NCI-H82 (cell line): ENCODE data around the gene HOXD4.
A peak's percentile ranks its signal among the peaks of the same experiment; 100 is the strongest.

Experiments
- DNase-seq: peaks from one replicate; lab custom pipeline; 2025; lab: John Stamatoyannopoulos, UW

The HOXD4 gene

DNA sequence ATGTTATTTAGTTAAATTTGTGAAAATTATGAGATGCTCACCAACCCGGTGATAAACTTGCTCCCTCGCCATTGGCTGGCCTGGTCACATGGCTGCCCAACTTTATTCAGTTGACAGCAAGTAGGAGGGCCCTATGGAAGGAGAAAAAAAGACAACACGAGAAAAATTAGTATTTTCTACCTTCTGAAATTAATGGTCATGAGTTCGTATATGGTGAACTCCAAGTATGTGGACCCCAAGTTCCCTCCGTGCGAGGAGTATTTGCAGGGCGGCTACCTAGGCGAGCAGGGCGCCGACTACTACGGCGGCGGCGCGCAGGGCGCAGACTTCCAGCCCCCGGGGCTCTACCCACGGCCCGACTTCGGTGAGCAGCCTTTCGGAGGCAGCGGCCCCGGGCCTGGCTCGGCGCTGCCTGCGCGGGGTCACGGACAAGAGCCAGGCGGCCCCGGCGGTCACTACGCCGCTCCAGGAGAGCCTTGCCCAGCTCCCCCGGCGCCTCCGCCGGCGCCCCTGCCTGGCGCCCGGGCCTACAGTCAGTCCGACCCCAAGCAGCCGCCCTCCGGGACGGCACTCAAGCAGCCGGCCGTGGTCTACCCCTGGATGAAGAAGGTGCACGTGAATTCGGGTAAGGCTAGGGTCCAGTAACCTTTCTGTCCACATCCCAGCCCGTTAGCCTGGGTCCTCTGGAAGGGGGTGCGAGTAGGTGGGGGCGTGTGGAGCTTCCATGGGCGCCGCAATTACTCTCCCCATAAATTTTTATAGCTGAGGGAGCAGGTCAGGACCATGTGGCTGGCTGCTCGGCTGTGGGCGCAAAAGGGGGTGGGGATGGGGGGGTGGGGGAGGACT, at the start of gene HOXD4:
Gene HOXD4, plus strand, starts transcription at position 109 of the 846 bp plus-strand sequence. Its CDS starts 84 bp downstream, at position 193.
- no peak for DNase-seq

DNA sequence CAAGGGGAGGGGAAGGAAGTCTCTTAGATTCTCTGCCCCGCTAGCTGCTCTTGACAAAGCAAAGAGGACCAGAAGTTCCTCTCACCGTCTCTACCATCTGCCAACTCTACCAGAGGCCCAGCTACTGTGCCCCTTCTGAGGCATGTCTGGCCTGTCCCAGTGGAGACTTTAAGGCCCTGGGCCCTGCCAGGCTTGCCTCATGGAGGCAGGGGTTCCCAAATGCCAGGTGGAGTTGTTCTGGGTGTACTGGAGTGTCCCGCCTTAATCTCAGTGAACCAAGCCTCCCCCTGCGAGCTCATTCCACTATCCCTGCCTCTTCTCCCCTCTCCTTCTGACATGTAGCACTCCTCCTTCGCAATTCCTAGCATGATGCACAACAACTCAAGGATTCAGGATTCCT, 49.5 kb upstream of the HOXD4 start:
- DNase-seq, result no peak

DNA sequence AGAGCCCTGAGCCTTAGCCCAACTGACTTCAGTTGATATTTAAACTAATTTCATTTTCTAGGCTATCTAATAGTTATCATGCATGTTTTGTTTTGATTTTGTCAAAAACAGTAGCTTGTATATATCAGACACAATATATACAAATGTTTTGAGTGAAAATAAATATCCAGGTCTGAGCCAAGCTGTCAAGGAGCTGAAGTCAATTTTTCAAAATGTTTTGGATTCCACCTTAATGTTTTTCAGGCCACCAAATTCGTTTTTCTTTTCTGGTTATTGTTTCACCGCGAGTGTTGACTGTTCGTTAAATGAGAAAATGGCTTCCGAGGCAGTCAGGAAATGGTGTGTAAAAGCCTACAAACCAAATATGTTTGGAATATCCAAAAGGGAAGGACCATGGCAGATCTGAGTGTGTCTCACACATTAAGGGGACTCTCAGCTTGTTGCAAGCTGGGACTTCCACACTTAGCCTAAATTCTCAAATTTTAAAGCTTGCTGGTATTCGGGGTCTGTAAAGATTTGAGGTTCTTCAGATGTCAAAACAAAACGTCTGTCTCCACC, 49.0 kb upstream of the HOXD4 start:
- no peak for DNase-seq

DNA sequence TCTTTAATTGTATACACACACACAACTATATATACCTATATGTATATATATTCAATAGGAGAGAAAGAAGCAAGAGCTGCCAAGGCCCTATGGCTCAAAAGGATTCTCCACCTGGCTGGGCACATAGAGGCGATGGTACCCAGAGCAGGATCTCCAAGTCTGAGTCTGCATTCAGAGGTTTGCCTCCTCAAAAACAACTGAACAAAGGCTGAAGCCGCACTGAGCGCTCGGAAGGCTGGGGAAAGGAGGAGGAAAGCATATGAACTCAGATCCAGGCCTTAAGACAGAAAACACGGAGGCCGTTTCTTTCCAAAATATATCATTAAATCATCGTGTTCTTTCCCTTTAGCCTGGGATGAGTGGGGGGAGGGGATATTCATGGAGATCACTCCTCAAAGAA, 48.2 kb upstream of the HOXD4 start:
- no peak for DNase-seq

DNA sequence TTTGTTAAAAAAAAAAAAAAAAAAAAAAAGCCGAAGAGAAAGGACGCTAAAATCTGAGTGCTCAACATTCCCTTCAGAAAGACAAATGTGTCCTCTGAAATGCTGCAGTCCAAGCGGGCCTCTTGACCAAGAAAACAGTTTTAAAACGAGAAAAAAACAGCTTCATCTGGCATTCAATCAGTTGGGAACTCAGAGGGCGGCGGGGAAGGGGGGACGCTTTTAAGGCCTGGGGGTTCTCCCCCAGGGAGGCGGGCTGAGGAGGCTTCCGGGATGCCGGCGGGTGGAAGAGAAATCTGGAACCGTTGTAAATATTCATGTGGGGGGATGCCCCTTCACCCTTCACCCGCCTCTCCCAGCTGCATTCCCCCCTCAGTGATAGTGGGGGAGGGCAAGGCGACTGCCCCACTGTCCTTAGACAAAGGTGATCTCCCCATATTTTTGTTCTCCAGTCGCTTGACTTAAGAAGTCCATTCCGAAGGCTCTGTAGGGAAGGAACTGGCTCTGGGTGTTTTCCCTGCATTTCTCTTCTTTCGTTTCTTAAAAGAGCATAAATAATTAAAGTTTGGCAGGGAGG, 47.5 kb upstream of the HOXD4 start:
- DNase-seq, result no peak

DNA sequence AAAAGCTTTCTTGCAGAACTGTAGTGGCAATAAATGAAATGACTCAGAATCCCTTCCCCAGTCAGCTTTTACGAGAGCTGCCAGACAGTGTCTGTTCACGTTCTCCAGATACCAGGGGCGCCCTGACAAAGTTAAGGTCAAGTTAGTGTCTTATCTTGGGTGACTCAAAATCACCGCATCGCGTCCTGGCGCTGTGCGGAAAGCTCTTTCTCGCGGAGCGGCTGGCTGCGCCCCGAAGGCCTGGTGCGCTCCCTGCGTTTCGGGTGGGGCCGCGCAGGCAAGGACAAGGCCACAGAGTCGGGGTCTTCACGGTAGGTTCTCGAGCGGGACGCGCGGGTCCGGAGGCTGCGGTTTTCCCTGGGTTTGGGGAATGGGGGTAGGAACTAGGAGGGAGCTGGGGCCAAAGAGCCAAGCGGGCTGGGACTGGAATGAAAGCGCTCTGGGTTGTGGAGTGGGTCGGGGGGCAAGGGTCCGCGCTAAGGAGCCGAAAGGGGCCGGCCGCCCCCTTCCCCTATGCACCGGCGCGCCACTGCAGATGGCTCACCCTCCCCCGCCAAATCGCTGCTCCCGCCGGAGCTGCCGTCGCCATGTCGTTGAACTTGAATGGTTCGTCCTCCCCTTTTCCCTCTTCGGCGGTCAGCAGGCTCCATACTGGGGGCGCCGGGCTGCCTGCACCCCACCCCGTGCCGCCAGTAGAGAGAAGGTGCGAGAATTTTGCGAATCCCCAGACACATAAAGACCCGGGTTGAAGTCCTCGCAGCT, 46.9 kb upstream of the HOXD4 start:
- peak; percentile 47 for DNase-seq

DNA sequence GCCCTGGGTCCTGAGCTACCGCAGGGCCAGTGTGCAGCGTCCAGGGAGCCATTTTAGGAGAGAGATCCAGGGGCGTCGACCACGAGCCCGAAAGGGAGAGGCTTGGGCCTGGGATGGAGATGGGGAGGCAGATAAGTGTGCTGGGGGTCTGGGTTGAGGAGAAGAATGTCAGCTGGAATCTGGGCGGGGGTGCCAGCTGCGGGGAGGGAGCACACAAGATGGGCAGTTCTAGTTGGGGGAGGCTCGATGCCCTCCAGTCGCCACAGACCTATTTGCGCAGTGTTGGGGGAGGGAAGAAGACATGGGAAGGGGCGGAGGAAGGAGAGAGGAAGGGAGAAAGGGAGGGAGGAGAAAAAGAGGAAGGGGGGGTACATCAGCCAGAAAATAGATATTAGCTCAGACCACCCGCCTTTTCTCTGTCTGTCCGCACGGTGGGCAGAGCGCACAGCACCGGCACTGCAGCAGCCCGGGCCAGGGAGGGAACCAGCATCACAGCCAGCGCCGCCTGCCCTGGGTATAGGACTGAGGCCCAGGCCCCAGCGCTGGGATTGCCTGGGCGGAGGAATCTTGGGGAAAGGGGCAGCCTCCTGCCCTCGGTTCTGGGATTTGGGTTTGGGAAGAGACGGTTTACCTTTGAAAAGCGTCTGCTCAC, 46.1 kb upstream of the HOXD4 start:
- no peak for DNase-seq

DNA sequence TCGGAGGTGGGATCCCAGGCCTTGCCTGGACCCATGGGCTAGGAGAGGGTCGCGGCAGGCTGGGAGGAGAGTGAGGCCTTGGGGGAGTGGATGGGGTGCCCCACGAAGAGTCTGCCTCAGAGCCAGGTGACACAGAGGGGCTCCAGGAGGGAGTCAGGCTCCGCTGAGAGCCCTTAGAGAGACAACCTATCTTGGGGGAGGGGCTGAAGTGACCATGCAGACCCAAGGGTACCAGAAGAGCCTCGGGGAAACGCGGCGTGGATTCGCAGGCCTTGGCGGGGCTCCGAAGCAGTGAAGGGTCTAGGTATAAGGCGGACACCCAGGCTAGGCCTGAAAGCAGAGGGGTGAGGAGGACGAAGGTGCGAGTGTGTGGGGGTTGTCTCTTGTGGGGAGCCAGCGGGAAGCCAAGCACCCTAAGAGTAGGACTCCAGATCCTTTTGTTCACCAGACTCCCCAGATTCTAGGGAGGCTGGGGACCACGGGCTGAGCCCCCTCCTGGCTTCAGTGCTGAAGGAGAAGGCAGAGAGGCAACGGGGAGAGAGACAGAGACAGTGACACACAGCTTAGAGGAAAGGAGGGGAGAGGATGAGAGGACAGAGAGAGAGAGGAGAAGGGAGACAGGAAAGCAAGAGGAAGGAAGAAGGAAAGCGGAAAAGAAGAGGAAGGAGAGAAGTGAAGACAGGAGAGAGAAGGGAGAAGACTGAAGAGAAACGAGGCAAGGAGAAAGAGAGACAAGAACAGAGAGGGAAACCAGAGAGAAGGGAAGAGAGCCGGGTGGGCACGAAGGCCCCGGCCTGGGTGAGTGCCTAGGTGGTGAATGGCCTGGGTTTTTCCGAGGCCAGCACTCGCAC, 45.4 kb upstream of the HOXD4 start:
- no peak for DNase-seq

DNA sequence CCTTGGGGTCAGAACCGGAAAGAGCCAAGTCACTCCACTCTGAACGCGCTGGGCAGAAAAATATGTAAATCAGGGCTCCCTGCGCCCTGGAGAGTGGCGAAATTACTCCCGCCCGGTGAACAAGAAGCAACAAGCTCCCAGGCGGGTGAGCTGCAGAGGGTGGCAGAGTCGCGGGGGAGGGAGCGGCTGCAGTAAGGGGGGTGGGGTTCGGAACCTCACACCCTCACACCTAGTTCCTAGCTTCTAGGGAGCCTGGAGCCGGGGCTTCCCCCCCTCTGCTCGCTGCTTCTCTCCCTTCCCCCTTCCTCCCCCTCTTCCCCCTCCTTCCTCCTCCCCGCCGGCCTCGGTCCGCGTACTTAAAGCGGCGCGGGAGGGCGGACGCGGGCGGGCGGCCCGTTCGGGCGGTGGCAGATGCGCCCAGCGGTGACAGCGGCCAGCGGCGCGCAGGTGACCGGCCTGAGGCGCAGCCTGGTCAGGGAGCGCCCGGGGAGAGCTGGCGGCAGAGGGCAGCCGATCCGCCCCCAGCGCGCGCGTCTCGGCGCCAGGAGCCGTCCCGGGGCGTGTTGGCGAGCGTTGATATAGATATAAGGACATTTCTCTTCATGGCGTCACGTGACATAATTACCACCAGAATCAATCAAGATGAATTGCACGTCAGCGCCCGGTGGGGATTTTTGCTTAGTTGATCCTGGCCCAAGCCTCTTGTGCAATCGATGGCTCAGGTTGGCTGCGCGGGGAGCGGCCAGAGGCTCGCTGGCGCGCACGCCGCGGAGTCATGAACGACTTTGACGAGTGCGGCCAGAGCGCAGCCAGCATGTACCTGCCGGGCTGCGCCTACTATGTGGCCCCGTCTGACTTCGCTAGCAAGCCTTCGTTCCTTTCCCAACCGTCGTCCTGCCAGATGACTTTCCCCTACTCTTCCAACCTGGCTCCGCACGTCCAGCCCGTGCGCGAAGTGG, 44.5 kb upstream of the HOXD4 start, which contains the start of gene HOXD11:
Gene HOXD11, plus strand, starts transcription at position 700 of the 959 bp plus-strand sequence. Its CDS starts 76 bp downstream, at position 776.
- peak; percentile 69 for DNase-seq

DNA sequence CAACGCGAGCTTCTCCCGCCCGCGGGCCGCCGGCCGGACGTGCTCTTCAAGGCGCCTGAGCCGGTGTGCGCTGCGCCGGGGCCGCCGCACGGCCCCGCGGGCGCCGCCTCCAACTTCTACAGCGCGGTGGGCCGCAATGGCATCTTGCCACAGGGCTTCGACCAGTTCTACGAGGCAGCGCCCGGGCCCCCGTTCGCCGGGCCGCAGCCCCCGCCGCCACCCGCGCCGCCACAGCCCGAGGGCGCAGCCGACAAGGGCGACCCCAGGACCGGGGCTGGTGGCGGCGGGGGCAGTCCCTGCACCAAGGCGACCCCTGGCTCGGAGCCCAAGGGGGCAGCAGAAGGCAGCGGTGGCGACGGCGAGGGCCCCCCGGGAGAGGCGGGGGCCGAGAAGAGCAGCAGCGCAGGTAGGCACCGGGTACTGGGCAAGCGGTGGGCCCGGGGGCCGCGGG, 43.6 kb upstream of the HOXD4 start:
- no peak for DNase-seq

DNA sequence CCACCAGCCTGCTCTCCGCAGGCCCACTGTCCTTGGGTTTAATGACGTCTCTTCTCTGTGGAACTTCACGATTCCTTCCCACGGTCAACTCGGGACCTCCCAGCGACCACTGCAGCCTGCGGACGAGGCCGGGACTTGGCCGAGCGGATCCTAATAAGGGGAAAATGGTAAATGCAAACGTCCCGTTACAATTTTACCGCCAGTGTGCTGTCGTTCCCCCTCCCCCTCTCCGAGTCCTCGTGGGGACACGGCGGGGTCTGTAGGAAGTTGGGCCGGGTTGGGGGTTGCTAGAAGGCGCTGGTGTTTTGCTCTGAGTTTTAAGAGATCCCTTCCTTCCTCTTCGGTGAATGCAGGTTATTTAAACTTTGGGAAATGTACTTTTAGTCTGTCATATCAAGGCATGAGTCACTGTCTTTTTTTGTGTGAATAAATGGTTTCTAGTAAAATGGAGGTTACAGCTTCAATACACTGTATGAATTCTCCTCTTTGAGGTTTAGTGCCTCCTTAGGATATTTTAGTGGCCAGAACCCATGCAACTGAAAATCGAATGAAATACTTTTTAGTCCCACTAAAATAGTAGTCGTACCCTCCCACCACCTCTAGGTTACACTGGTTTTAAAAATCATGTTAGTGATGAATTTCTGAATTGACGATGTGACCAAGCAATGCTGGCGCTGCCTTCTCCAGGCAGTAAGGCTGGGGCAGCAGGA, 42.0 kb upstream of the HOXD4 start:
- DNase-seq, result no peak

DNA sequence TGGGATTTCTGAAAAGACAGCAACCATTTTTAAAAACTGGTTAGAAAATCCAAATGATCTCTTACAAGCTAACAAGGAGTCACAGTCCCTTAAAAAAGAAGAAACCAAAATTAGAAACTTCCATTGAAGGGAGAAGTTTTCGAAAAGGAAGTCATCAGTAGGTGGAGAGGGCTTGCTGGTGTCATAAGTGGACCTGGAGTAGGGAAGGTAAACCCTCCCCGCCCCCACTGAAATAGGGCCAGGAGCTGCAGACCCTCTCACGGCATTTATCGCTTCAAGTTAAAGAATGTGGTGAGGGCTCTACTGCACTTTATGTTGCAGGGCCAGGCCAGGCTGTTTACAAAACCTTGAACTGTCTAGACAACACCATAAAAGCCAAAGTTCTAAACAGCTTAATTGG, 41.4 kb upstream of the HOXD4 start:
- no peak for DNase-seq

DNA sequence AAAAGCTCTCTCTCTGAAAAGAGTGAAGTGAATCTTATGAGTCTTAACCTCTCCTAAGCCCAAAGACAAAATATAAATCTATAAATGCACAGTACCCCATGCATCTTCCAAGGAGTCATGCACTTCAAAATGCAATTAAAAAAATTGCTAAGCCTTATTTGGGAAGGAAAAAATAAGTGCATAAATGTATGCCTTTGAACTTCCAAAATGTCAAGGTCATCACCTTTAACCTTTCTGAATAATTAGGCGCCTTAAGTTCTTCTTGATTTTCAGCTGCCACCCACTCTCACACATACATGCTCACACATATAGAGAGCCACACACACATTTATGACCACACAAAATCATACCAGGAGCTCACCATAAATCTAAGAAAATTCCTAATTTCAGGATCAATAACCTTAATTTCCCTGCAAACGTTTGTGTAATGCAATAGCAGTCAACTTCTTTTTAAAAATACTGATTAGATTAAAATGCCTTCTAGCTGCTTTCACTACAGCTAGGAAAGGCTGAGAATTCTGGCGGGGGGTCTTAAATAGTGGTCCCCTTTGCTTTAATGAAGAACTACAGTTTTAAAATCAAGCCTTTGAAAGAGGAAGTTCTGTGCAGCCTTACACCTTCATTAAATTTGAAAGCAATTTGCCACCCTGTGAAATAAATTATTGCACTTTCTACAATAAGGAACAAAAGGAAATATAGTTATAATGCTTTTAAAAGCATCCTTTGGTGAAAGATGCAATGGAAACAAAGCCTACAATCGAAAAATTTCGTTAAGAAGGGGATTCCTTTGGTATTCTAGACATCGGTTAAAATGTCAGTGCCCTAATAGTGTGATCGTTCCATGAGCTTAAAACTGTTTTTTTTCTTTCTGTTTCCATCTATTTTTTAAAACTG, 40.7 kb upstream of the HOXD4 start:
- no peak for DNase-seq

DNA sequence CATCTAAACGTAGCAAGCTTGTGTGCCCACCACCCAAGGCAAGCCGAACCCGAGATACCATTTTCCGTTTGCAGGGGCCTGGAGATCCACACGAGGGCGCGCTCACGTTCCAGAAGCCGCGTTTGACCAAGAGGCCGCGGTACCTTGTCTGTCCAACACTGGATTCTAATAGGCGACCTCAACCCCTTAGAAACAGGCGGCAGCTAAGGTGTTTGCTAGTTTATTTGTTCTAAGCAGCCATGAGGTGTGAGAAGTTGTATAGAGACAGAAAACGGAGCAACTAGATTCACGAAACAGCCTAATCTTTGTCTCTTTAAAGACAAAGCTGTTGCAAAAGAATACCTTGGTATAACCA, 40.1 kb upstream of the HOXD4 start:
- DNase-seq, result peak; percentile 88

DNA sequence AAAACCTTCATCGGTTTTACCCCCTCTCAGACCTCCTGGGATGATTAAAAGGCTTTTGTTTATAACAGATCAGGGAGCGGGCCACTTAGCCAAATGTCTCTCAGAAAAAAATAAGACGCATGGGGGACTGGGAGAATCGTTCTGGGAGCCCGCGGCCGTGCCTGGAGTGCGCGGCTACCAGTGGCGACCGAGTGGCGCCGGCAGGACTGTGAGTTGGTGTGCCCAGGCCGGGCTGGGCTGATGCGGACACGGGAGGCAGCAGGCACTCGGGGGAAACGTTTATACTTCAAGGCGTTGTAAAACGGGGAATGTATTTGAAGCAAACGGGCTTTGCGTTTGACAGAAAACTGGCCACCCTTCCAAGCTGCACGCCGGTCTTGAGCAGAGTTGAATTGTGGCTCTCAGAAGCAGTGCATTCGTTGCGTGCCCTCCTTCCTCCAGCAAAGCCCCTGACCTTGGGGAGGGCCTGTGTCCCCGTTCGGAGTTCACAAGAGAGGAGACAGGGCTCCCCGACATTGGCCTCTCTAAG, 39.4 kb upstream of the HOXD4 start:
- DNase-seq, result no peak

DNA sequence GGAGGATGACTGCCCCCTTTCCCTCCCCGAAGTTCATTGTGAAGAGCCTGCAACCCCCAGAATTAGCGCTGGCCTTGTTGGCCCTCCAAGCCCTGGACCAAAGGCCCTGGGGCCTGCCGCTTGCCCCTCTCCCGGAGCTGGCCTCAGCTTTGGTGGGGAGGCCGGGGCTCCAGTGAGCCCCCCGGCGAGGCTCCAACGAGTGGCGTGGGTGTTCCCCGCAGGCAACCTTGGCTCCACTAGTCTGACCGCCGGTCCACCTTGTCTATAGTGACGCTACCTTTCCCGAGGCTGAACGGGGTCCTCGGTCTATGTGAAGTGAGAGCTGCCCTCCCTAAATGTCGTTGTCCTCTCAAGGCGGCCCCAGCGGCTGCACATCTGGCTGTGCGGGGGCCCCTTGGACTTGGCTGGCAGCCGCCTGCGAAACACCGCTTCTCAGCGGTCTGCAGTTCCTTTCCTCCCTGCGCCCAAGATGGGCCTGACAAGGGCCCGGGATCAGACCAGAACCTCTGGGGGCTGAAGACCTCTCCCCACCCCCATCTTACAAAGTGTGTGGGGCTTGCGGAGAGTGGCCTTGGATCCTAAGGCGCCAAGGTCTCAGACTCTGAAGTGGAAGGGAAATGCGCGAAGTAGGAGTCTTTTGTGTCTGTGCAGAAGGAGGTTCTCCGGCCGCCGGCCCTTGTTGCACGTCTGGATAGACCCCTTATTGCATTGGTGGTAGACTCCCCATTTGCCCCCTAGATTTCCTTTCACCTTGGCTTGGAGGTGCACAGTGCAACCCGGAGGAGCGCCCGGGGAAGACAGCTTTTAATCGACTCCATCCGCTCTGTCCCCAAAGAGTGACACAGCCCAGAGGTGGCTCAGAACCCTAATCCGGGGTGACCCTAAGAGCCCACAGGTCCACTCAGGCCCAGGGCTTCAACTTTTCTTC, 38.7 kb upstream of the HOXD4 start:
- DNase-seq, result no peak
